Endothelial cell of umbilical vein (primary cell): ENCODE data around the gene NWD2. TPM values are rescaled to one million over a fixed set of nuclear protein-coding genes. Genes with fewer than 3 reads are reported as not detected.

Experiments used
- BruUV-seq: library from RNA; stranded (reverse); fragments of 400-500 nt; replicated peaks from 2 replicates; lab custom pipeline; 2021; lab: Mats Ljungman, UMichigan
- CTCF ChIA-PET: fragments of 300-600, 350-600 bp; sonication (Branson Sonifier 250); formaldehyde crosslinking; loops from one replicate; lab custom pipeline; 2021; ENCODE audit warnings: antibody characterized with exemption, inconsistent platforms; lab: Charles Lee
- POLR2A ChIA-PET: fragments of 300-600, 350-600 bp; sonication (Branson Sonifier 250); formaldehyde crosslinking; loops from one replicate; lab custom pipeline; 2021; ENCODE audit warnings: antibody characterized with exemption, inconsistent platforms; lab: Charles Lee
- DNase-seq: peaks from one replicate; pipeline ENCODE4 v3.0.0-alpha.2; 2011; ENCODE audit warnings: low read depth, low spot score
- FAIRE-seq: peaks from 2 replicates; lab custom pipeline; 2011; peaks lifted over from hg19 to GRCh38; lab: Jason Lieb, UNC
- H2AFZ ChIP-seq: 2 replicates; pipeline ENCODE4 v1.6.0; 2012; ENCODE audit warnings: low read depth, low read length, control low read depth, inconsistent platforms
- H3K27ac ChIP-seq: 2 replicates; pipeline ENCODE4 v1.5.1; 2011; ENCODE audit warnings: low read depth, mild to moderate bottlenecking, control low read depth, low read length, moderate library complexity; ENCODE audit not compliant: insufficient read depth
- H3K27me3 ChIP-seq, 2 experiments: 2 replicates each; pipeline versions ENCODE4 v1.6.0 to v1.6.1; 2011; ENCODE audit warnings: low read length in 2 of 2, mixed read lengths in 1 of 2; ENCODE audit not compliant: control insufficient read depth in 2 of 2, insufficient read depth in 2 of 2
- H3K36me3 ChIP-seq, 2 experiments: 2 replicates in 1 of 2; 3 replicates in 1 of 2; pipeline ENCODE4 v1.5.1; 2011; ENCODE audit warnings: low read length in 2 of 2, mild to moderate bottlenecking in 1 of 2, moderate library complexity in 1 of 2; ENCODE audit not compliant: control insufficient read depth in 2 of 2, insufficient read depth in 2 of 2; ENCODE audit errors: extremely low read depth in 1 of 2
- H3K4me1 ChIP-seq: 3 replicates; pipeline ENCODE4 v1.5.1; 2011; ENCODE audit warnings: mild to moderate bottlenecking, low read length; ENCODE audit not compliant: control insufficient read depth, insufficient read depth; ENCODE audit errors: extremely low read depth
- H3K4me2 ChIP-seq: 2 replicates; pipeline ENCODE4 v1.6.1; 2011; ENCODE audit warnings: low read length, control low read depth, mixed read lengths; ENCODE audit not compliant: insufficient read depth
- H3K4me3 ChIP-seq, 3 experiments: fragments of 200-600 bp in 1 of 3; sonication (generic), shearing (Covaris generic) in 1 of 3; replicated peaks in 1 of 3; 2 replicates each; pipeline ENCODE4 v1.5.1; 2011 to 2016; ENCODE audit warnings: control low read depth in 3 of 3, low read length in 3 of 3, mild to moderate bottlenecking in 2 of 3, inconsistent platforms in 1 of 3, low read depth in 1 of 3, moderate library complexity in 1 of 3; ENCODE audit not compliant: insufficient read depth in 1 of 3
- H3K79me2 ChIP-seq: 2 replicates; pipeline ENCODE4 v1.6.0; 2012; ENCODE audit warnings: low read length, inconsistent platforms; ENCODE audit not compliant: control insufficient read depth, insufficient read depth
- H3K9ac ChIP-seq: replicated peaks from 2 replicates; pipeline ENCODE3; 2011; ENCODE audit warnings: low read length, control low read depth; ENCODE audit not compliant: insufficient read depth; ENCODE audit errors: extremely low read depth
- H3K9me1 ChIP-seq: replicated peaks from 3 replicates; pipeline ENCODE4 v1.6.0; 2011; ENCODE audit warnings: mild to moderate bottlenecking, low read length; ENCODE audit not compliant: control insufficient read depth, insufficient read depth; ENCODE audit errors: extremely low read depth
- H3K9me3 ChIP-seq: replicated peaks from 2 replicates; pipeline ENCODE4 v1.5.1; 2012; ENCODE audit warnings: low read length, inconsistent platforms; ENCODE audit not compliant: control insufficient read depth, insufficient read depth
- H4K20me1 ChIP-seq: replicated peaks from 2 replicates; pipeline ENCODE3; 2011; ENCODE audit warnings: mild to moderate bottlenecking, low read length; ENCODE audit not compliant: control insufficient read depth, insufficient read depth; ENCODE audit errors: extremely low read depth
- EZH2 ChIP-seq: IDR thresholded peaks from 2 replicates; pipeline ENCODE4 v1.6.1; 2012; ENCODE audit warnings: borderline replicate concordance, low read depth, mild to moderate bottlenecking, moderate library complexity, low read length, inconsistent platforms; ENCODE audit not compliant: severe bottlenecking
- FOS ChIP-seq: IDR thresholded peaks from 2 replicates; pipeline ENCODE4 v1.6.1; 2011; ENCODE audit warnings: mild to moderate bottlenecking, low read length, moderate library complexity, borderline replicate concordance; ENCODE audit not compliant: insufficient read depth
- GATA2 ChIP-seq: IDR thresholded peaks from 2 replicates; pipeline ENCODE4 v1.7.0; 2011; ENCODE audit warnings: low read depth, mild to moderate bottlenecking, moderate library complexity, mixed read lengths, low read length; ENCODE audit not compliant: insufficient read length, insufficient read depth
- JUN ChIP-seq: IDR thresholded peaks from 2 replicates; pipeline ENCODE4 v1.6.1; 2011; ENCODE audit warnings: borderline replicate concordance, low read depth; ENCODE audit not compliant: insufficient read length, insufficient read depth
- MAX ChIP-seq: IDR thresholded peaks from 2 replicates; pipeline ENCODE4 v1.6.1; 2011; ENCODE audit not compliant: insufficient read depth, insufficient read length
- MYC ChIP-seq: IDR thresholded peaks from one replicate; pipeline ENCODE4 v1.6.1; 2011; ENCODE audit warnings: mild to moderate bottlenecking, low read depth, low read length
- POLR2A ChIP-seq: IDR thresholded peaks from 2 replicates; pipeline ENCODE4 v1.6.1; 2012; ENCODE audit warnings: low read depth, mild to moderate bottlenecking, control low read depth, low read length
- POLR2AphosphoS5 ChIP-seq: IDR thresholded peaks from 2 replicates; pipeline ENCODE4 v1.6.1; 2012; ENCODE audit warnings: low read depth, mild to moderate bottlenecking, control low read depth, low read length, moderate library complexity; ENCODE audit not compliant: insufficient read depth
- dilution Hi-C: fragments of 300-500 bp; cut with MboI; formaldehyde crosslinking; loops from one replicate; pipeline ENCODE4 v1.15.0; 2019; ENCODE audit warnings: low sequenced_read_pairs; ENCODE audit not compliant: extremely low pct_ligation_motif_present
- intact Hi-C: fragments of 100-400 bp; cut with micrococcal nuclease; formaldehyde crosslinking; loops from one replicate; pipeline ENCODE4 v1.10.0; 2022
- polyA plus RNA-seq, 4 experiments: library from polyadenylated mRNA; depleted of rRNA in 3 of 4; stranded (reverse) in 3 of 4; unstranded in 1 of 4; fragments of >200 nt; gene quantifications; 2 replicates each; pipeline versions ENCODE4 v1.2.1 to v1.2.3, GENCODE V29; 2011 to 2012; ENCODE audit warnings: missing spikeins in 1 of 4
- total RNA-seq: library from RNA; stranded (reverse); gene quantifications from 2 replicates; pipeline ENCODE4 v1.2.3, GENCODE V29; 2021
- TF ChIP-seq, protein P1 (sequence below), 2 donors: IDR thresholded peaks; 1 replicate in 1 of 2; 2 replicates in 1 of 2; pipeline ENCODE4 v1.5.1; 2011; ENCODE audit warnings: low read length in 2 of 2, mild to moderate bottlenecking in 2 of 2, moderate library complexity in 2 of 2, control low read depth in 1 of 2, inconsistent platforms in 1 of 2, low read depth in 1 of 2; ENCODE audit not compliant: insufficient read depth in 1 of 2; ENCODE audit errors: extremely low read depth in 1 of 2

Gene NWD2
- total and polyA plus RNA-seq, 2 donors (not counting 3 experiments of a cell fraction or from before 2014, with no cell fraction given) = not detected

DNA sequence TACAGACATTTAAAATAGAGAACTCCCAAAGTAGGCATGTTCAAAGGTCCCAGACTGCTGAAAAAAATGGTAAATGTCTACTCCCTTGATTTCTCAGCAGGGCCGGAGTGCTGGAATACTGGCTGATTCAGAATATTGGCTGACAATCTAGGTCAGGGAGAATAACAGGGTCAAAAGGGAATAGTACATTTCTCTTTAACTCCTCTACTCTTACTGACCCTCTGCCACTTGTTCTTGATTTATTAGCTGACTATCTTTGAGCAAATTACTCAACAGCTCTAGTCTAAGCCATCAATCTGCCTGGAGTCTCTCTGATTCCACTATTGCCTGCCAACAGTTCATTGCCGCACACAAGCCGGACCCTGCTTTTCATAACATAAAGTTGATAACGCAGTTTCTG, 19.7 kb upstream of the NWD2 start:
- FAIRE-seq = no peak
- POLR2A ChIA-PET = no interaction called here
- dilution Hi-C loops (no loop called here), intact Hi-C loops (no loop called here)
- Histone ChIP-seq H3K27ac (no peak overlapping the region), H3K9me1 (no peaks in the 10 kb centered on the region), H3K9me3 (no peaks in the 10 kb centered on the region), H2AFZ (no peak overlapping the region), H3K9ac (no peak overlapping the region), H3K4me3 (no peak overlapping the region), H3K27me3 (no peaks in the 10 kb centered on the region), H3K4me2 (no peak overlapping the region), H3K4me1 (no peaks in the 10 kb centered on the region), H4K20me1 (no peaks in the 10 kb centered on the region), H3K79me2 (no peaks in the 10 kb centered on the region), H3K36me3 (no peaks in the 10 kb centered on the region)
- TF ChIP-seq POLR2AphosphoS5 (no peak), JUN (no peak), GATA2 (no peak), POLR2A (no peak), EZH2 (no peak), FOS (no peak), MYC (no peak), MAX (no peak)
- TF ChIP-seq, protein P1, sequence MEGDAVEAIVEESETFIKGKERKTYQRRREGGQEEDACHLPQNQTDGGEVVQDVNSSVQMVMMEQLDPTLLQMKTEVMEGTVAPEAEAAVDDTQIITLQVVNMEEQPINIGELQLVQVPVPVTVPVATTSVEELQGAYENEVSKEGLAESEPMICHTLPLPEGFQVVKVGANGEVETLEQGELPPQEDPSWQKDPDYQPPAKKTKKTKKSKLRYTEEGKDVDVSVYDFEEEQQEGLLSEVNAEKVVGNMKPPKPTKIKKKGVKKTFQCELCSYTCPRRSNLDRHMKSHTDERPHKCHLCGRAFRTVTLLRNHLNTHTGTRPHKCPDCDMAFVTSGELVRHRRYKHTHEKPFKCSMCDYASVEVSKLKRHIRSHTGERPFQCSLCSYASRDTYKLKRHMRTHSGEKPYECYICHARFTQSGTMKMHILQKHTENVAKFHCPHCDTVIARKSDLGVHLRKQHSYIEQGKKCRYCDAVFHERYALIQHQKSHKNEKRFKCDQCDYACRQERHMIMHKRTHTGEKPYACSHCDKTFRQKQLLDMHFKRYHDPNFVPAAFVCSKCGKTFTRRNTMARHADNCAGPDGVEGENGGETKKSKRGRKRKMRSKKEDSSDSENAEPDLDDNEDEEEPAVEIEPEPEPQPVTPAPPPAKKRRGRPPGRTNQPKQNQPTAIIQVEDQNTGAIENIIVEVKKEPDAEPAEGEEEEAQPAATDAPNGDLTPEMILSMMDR (IDR thresholded peaks at IDR 0.05; ENCODE audit: extremely low read depth in 1 of 2, insufficient read depth in 1 of 2, low read depth in 1 of 2, low read length in 2 of 2) = no peak
- DNase-seq = no peak
- CTCF ChIA-PET = no interaction called here
- BruUV-seq = no TSS peak
